Right lobe of liver (tissue), 6 donors: ENCODE results near the gene NAA60. TPM values are rescaled to one million over a fixed set of nuclear protein-coding genes. Genes with fewer than 3 reads are reported as not detected.

Experiments
- ATAC-seq, 4 donors: fragments of 200-7000 bp; cut with Tn5 transposase; one replicate each; pipeline ENCODE4 v1.9.1; 2020; ENCODE audit warnings: mild to moderate bottlenecking in 4 of 4, moderate library complexity in 4 of 4
- DNase-seq, 3 donors: peaks; one replicate each; pipeline ENCODE4 v3.0.0-alpha.2; 2020
- H3K27ac ChIP-seq, 3 donors: fragments of 200-600 bp; one replicate each; pipeline ENCODE4 v1.8.0; 2022
- H3K27me3 ChIP-seq, 2 donors: fragments of 200-600 bp; one replicate each; pipeline ENCODE4 v1.8.0; 2022
- H3K36me3 ChIP-seq, 4 donors: fragments of 200-600 bp; sonication (generic) in 1 of 4; one replicate each; pipeline versions ENCODE4 v1.5.1 to v1.8.0; 2017 to 2022; ENCODE audit warnings: control low read depth in 1 of 4
- H3K4me1 ChIP-seq, 4 donors: fragments of 200-600 bp; sonication (generic) in 1 of 4; one replicate each; pipeline versions ENCODE4 v1.5.1 to v1.8.0; 2017 to 2022; ENCODE audit warnings: control low read depth in 1 of 4
- H3K4me3 ChIP-seq, 3 donors: fragments of 200-600 bp; one replicate each; pipeline ENCODE4 v1.8.0; 2022
- H3K9me3 ChIP-seq, 4 donors: fragments of 200-600 bp; sonication (generic) in 1 of 4; one replicate each; pipeline versions ENCODE4 v1.5.1 to v1.8.0; 2017 to 2022; ENCODE audit warnings: control low read depth in 1 of 4
- CTCF ChIP-seq, 4 donors: fragments of 200-600 bp in 3 of 4; fragments of 450-650 bp in 1 of 4; IDR thresholded peaks; one replicate each; pipeline versions ENCODE4 v1.5.1 to v1.8.0; 2016 to 2022; ENCODE audit warnings: antibody characterized with exemption in 4 of 4, mild to moderate bottlenecking in 2 of 4
- POLR2A ChIP-seq: fragments of 450-650 bp; IDR thresholded peaks from one replicate; pipeline ENCODE4 v1.6.1; 2017; ENCODE audit warnings: antibody characterized with exemption, mild to moderate bottlenecking
- WGBS: methylation state at CpG from one replicate; pipeline ENCODE4 v1.1.6; 2018; ENCODE audit warnings: low coverage, low lambda C conversion rate; ENCODE audit not compliant: insufficient coverage; ENCODE audit errors: missing lambda C conversion rate; 5-methylcytosine and 5-hydroxymethylcytosine counted together
- intact Hi-C, 2 donors: fragments of 100-400 bp; cut with DNase I; formaldehyde crosslinking; loops; one replicate each; pipeline versions ENCODE4 v1.11.2 to v1.14.1; 2022
- microRNA-seq, 2 donors: library from miRNA; unstranded; fragments of <30 nt; microRNA quantifications; one replicate each; pipeline ENCODE4, GENCODE V29; 2019 to 2020
- small RNA-seq, 2 experiments: library from RNA; depleted of rRNA; stranded (forward); fragments of <200 nt; gene quantifications; one replicate each; pipeline ENCODE3, GENCODE V24; 2016
- total RNA-seq, 6 experiments: library from RNA; depleted of rRNA in 2 of 6; stranded (reverse); fragments of >200 nt in 2 of 6; fragmentation: NEBNext Ultra II Directional in 3 of 6; extraction: Animal tissue kit (Norgen Biotek cat#: 25700) in 3 of 6; gene quantifications; one replicate each; pipeline versions ENCODE4 v1.1.0 to v1.2.4, GENCODE V29; 2016 to 2023
- donor health status: DM: no; HTN: yes; CAD: no.
- donor health status: DM: no; HTN: no; CAD: no.
- donor health status: DM: no; HTN: no; CAD: no.
- donor health status: DM: no; HTN: yes; CAD: no.
- donor health status: DM: no; HTN: yes; CAD: no.

NAA60 gene
- total RNA-seq, 6 experiments from 2014 or later, result 25.0 to 46.6 (median 30.8) TPM

- H3K27me3 ChIP-seq, result no peaks in the 10 kb centered on the region
- H3K4me1 ChIP-seq, result peaks cover 0 to 12% (median 6%) of the 10 kb centered on the region in 4 donors
- peak overlapping the region in 1 of 3 donors; percentile 44 for H3K27ac ChIP-seq
- no peak overlapping the region for H3K4me3 ChIP-seq
- 62% methylated on average over 3 of the region's 3 CpGs for WGBS
- intact Hi-C loops, result no loop called here
- H3K36me3 ChIP-seq, result peaks cover 0 to 12% (median under 1%) of the 10 kb centered on the region in 4 donors
- DNase-seq, result no peak
- peak; percentile 73 to 86 (median 74) for ATAC-seq
- TF ChIP-seq POLR2A (no peak), CTCF (IDR thresholded peaks at IDR 0.05) (no peak)
- no peaks in the 10 kb centered on the region for H3K9me3 ChIP-seq
These were observed 92.8 kb downstream of the NAA60 start for GRCh38 chr16:3536271-3536731.

Small RNA genes lying within 50 kb of the gene (microRNA-seq; reads per million reads assigned to microRNA genes)
- gene MIR6126, result 0 reads per million in 2 donors

Small RNA genes lying within 50 kb of the gene (small RNA-seq; reads per million reads assigned to genes)
- gene MIR6126, result 0 reads per million in 2 experiments

Other genes with a start within 250 kb of the NAA60 start
- gene ZNF200, start 208.5 kb upstream of the NAA60 start, total RNA-seq, result 1 to 10 TPM; 1.9 to 4.8 (median 3.5) TPM
- gene MEFV, start 187.0 kb upstream of the NAA60 start, total RNA-seq, result 1 to 10 TPM in 3 of 6 experiments, under 1 TPM in 3; 0.66 to 1.7 (median 1.0) TPM
- 10 to 100 TPM in 5 of 6 experiments, 1 to 10 TPM in 1; 7.1 to 13.9 (median 11.0) TPM for gene ZNF263, start 160.2 kb upstream of the NAA60 start, total RNA-seq
- gene TIGD7, start 138.2 kb upstream of the NAA60 start, total RNA-seq, result 1 to 10 TPM in 4 of 6 experiments, under 1 TPM in 2; 0.56 to 1.9 (median 1.7) TPM
- gene ZNF75A, start 138.2 kb upstream of the NAA60 start, total RNA-seq, result 10 to 100 TPM in 4 of 6 experiments, 1 to 10 TPM in 2; 7.5 to 11.5 (median 10.5) TPM
- under 1 TPM in 1 of 6 experiments, not detected in 5; 0.49 TPM for gene OR2C1, start 87.8 kb upstream of the NAA60 start, total RNA-seq
- 1 to 10 TPM; 5.0 to 7.5 (median 5.6) TPM for gene ZSCAN32, start 42.7 kb upstream of the NAA60 start, total RNA-seq
- 1 to 10 TPM; 3.4 to 5.3 (median 4.1) TPM for gene ZNF174, start 42.5 kb upstream of the NAA60 start, total RNA-seq
- 1 to 10 TPM in 3 of 6 experiments, under 1 TPM in 3; 0.86 to 1.7 (median 1.1) TPM for gene ZNF597, start 176 bp upstream of the NAA60 start, total RNA-seq
- not detected for gene C16orf90, start 51.8 kb downstream of the NAA60 start, total RNA-seq
- 1 to 10 TPM; 3.8 to 9.8 (median 6.6) TPM for gene CLUAP1, start 57.3 kb downstream of the NAA60 start, total RNA-seq
- 1 to 10 TPM in 1 of 6 experiments, under 1 TPM in 5; 0.53 to 1.2 (median 0.64) TPM for gene NLRC3, start 133.7 kb downstream of the NAA60 start, total RNA-seq
- gene SLX4, start 167.9 kb downstream of the NAA60 start, total RNA-seq, result 1 to 10 TPM; 1.8 to 2.9 (median 2.2) TPM
- 1 to 10 TPM; 1.4 to 6.2 (median 3.1) TPM for gene DNASE1, start 211.0 kb downstream of the NAA60 start, total RNA-seq